SK-N-SH treated with all-trans-retinoic acid at 6 μM for 48 hours (cell line): ENCODE measurements around the gene TMEM185B.

Source experiments
- ATAC-seq: fragments of 200-7000 bp; cut with Tn5 transposase; 3 replicates; pipeline ENCODE4 v1.9.1; 2020; ENCODE audit warnings: mild to moderate bottlenecking, moderate library complexity
- ARNTL ChIP-seq: fragments of 450-650 bp; formaldehyde crosslinking; IDR thresholded peaks from 2 replicates; pipeline ENCODE4 v1.5.0; 2020; ENCODE audit warnings: low read depth, mild to moderate bottlenecking, moderate library complexity, borderline replicate concordance
- BACH2 ChIP-seq: fragments of 250-450 bp; sonication (Bioruptor Pico); IDR thresholded peaks from 2 replicates; pipeline ENCODE4 v1.9.0; 2021; ENCODE audit warnings: mild to moderate bottlenecking, borderline replicate concordance
- CSDC2 ChIP-seq: fragments of 250-450 bp; sonication (Bioruptor Pico); IDR thresholded peaks from 2 replicates; pipeline ENCODE4 v1.5.0; 2020; ENCODE audit warnings: mild to moderate bottlenecking, moderate library complexity
- ESRRG ChIP-seq: fragments of 250-450 bp; sonication (Bioruptor Pico); IDR thresholded peaks from 2 replicates; pipeline ENCODE4 v1.6.1; 2021; ENCODE audit warnings: mild to moderate bottlenecking
- GLIS3 ChIP-seq: fragments of 250-450 bp; sonication (Bioruptor Pico); IDR thresholded peaks from 2 replicates; pipeline ENCODE4 v1.5.0; 2020; ENCODE audit warnings: mild to moderate bottlenecking, moderate library complexity
- ISL1 ChIP-seq: fragments of 250-450 bp; sonication (Bioruptor Pico); IDR thresholded peaks from 2 replicates; pipeline ENCODE4 v2.1.2; 2022; ENCODE audit warnings: mild to moderate bottlenecking, moderate library complexity
- OSR1 ChIP-seq: fragments of 250-450 bp; sonication (Bioruptor Pico); IDR thresholded peaks from 2 replicates; pipeline ENCODE4 v1.8.0; 2022; ENCODE audit warnings: moderate library complexity, mild to moderate bottlenecking, inconsistent platforms
- PPARA ChIP-seq: fragments of 250-450 bp; sonication (Bioruptor Pico); IDR thresholded peaks from 2 replicates; pipeline ENCODE4 v1.5.0; 2020; ENCODE audit warnings: mild to moderate bottlenecking, borderline replicate concordance
- RARB ChIP-seq: fragments of 250-450 bp; sonication (Bioruptor Pico); IDR thresholded peaks from 2 replicates; pipeline ENCODE4 v1.8.0; 2021; ENCODE audit warnings: mild to moderate bottlenecking, moderate library complexity
- TCF4 ChIP-seq: fragments of 250-450 bp; sonication (Bioruptor Pico); IDR thresholded peaks from 2 replicates; pipeline ENCODE4 v1.8.0; 2021; ENCODE audit warnings: mild to moderate bottlenecking, moderate library complexity, borderline replicate concordance
- ZC3H10 ChIP-seq: fragments of 250-450 bp; sonication (Bioruptor Pico); IDR thresholded peaks from 2 replicates; pipeline ENCODE4 v1.5.1; 2021; ENCODE audit warnings: mild to moderate bottlenecking, moderate library complexity
- ZNF565 ChIP-seq: fragments of 450-650 bp; formaldehyde crosslinking; conservative IDR thresholded peaks from 2 replicates; pipeline ENCODE4 v1.5.0; 2020; ENCODE audit warnings: low read depth, mild to moderate bottlenecking, moderate library complexity
- ZNF70 ChIP-seq: fragments of 450-650 bp; formaldehyde crosslinking; IDR thresholded peaks from 2 replicates; pipeline ENCODE4 v1.5.0; 2020; ENCODE audit warnings: mild to moderate bottlenecking, moderate library complexity
- ZNF8 ChIP-seq: fragments of 450-650 bp; formaldehyde crosslinking; IDR thresholded peaks from 2 replicates; pipeline ENCODE4 v1.5.0; 2020; ENCODE audit warnings: mild to moderate bottlenecking, moderate library complexity
- TF ChIP-seq, protein P1 (sequence below): fragments of 250-450 bp; sonication (Bioruptor Pico); IDR thresholded peaks from 2 replicates; pipeline ENCODE4 v1.5.1; 2021; ENCODE audit warnings: mild to moderate bottlenecking, moderate library complexity
- TF ChIP-seq, protein P2 (sequence below): fragments of 250-450 bp; sonication (Bioruptor Pico); IDR thresholded peaks from 2 replicates; pipeline ENCODE4 v1.5.0; 2020; ENCODE audit warnings: mild to moderate bottlenecking, moderate library complexity
- TF ChIP-seq, protein P3 (sequence below): fragments of 250-450 bp; sonication (Bioruptor Pico); IDR thresholded peaks from 2 replicates; pipeline ENCODE4 v1.8.0; 2021; ENCODE audit warnings: low read depth, mild to moderate bottlenecking, moderate library complexity, borderline replicate concordance
- TF ChIP-seq, protein P4 (sequence below): fragments of 250-450 bp; sonication (Bioruptor Pico); IDR thresholded peaks from 2 replicates; pipeline ENCODE4 v1.8.0; 2020; ENCODE audit warnings: mild to moderate bottlenecking, moderate library complexity, borderline replicate concordance

The TMEM185B gene

DNA sequence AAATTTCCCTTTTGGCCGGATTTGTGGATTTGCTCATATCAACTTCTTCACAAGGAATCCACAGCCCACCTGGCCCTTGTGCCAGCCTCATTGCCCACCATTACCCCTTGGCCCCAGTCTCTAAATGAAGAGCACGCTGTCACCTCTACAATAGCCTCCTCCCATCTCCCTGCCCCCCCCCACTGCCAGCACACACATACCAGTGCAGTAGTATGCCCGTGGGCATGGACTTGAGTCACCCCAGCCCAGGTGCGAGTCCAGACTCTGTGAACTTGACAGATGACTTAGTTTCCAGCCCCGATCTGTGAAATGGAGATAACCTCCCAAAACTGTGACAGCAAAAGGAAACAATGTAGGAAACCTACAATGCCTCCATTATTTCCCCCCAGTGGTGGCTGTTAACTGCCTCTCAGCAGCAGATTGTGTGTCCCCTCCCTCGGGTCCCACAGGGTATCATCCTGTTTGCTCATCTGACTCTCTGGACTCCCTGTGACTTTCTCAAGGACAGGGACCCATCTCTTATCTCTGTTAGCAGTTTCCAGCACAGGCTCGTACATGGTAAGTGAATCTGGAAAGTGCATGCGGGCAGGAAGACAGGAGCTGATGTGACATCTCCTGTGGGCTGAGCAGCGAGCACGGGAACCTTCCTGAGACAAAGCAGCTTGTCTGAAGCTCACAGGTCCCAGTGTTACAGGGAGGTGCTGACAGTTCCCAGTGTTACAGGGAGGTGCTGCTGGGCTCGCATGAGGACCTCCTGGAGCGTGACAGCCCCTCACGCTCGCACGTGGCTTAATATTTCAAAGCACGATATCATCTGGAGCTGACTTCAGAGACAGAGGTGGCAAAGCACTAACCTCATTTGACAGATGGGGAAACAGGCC is 4.2 kb upstream of the TMEM185B start:
- no peak for ATAC-seq
- TF ChIP-seq RARB: no peak
- TF ChIP-seq, all 23 proteins: peak for 0

DNA sequence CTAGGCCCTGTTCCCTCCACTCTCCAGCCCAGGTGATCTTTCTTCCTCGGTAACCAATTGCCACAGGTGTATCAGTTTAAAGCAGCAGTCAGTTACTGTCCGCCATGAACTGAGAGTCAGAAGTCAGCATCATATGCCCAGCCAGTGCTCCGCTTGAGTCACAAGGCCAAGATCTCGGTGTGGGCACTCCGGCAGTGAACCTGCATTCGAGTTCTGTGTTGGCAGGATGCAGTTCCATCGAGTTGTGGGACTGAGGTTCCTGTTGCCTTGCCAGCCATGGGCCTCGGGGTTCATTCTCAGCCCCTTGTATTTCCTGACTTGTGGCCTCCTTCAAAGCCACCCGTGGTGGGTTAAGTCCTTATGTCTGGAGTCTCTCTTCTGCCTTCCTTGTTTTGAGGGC is 3.1 kb upstream of the TMEM185B start:
- TF ChIP-seq, protein P1, sequence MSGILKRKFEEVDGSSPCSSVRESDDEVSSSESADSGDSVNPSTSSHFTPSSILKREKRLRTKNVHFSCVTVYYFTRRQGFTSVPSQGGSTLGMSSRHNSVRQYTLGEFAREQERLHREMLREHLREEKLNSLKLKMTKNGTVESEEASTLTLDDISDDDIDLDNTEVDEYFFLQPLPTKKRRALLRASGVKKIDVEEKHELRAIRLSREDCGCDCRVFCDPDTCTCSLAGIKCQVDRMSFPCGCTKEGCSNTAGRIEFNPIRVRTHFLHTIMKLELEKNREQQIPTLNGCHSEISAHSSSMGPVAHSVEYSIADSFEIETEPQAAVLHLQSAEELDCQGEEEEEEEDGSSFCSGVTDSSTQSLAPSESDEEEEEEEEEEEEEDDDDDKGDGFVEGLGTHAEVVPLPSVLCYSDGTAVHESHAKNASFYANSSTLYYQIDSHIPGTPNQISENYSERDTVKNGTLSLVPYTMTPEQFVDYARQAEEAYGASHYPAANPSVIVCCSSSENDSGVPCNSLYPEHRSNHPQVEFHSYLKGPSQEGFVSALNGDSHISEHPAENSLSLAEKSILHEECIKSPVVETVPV (CRISPR knock-in tag): no peak
- ATAC-seq: no peak

DNA sequence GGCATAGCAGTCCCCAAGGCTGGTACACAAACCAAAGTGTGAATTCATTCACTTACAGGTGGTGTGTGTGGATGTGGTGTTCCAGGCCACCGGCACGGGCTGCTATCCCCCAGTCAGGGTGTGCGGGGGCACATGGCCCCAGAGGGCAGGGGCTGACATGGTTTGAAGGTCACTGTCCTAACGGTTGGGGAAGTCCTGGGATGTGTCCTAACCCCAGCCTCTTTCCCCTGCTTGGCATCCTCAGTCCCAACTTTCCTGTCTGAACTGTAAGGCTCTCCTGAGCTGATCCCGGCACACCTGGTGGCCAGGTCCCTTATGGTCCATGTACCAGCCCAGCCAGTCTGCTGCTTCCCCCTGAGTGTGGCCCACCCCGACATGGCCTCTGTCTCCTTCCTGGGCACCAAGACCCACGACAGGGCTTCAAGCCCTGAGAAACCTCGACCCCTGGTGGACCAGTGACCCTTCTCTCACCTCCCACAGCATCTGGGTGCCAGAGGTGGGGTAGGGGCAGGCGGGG is 2.4 kb upstream of the TMEM185B start:
- TF ChIP-seq, protein P2, sequence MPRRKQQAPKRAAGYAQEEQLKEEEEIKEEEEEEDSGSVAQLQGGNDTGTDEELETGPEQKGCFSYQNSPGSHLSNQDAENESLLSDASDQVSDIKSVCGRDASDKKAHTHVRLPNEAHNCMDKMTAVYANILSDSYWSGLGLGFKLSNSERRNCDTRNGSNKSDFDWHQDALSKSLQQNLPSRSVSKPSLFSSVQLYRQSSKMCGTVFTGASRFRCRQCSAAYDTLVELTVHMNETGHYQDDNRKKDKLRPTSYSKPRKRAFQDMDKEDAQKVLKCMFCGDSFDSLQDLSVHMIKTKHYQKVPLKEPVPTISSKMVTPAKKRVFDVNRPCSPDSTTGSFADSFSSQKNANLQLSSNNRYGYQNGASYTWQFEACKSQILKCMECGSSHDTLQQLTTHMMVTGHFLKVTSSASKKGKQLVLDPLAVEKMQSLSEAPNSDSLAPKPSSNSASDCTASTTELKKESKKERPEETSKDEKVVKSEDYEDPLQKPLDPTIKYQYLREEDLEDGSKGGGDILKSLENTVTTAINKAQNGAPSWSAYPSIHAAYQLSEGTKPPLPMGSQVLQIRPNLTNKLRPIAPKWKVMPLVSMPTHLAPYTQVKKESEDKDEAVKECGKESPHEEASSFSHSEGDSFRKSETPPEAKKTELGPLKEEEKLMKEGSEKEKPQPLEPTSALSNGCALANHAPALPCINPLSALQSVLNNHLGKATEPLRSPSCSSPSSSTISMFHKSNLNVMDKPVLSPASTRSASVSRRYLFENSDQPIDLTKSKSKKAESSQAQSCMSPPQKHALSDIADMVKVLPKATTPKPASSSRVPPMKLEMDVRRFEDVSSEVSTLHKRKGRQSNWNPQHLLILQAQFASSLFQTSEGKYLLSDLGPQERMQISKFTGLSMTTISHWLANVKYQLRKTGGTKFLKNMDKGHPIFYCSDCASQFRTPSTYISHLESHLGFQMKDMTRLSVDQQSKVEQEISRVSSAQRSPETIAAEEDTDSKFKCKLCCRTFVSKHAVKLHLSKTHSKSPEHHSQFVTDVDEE (CRISPR knock-in tag): no peak
- TF ChIP-seq GLIS3 (CRISPR knock-in tag): no peak
- no peak for TF ChIP-seq ZNF70
- no peak for TF ChIP-seq ZNF565
- TF ChIP-seq PPARA (CRISPR knock-in tag): no peak
- no peak for TF ChIP-seq ESRRG (CRISPR knock-in tag)
- TF ChIP-seq CSDC2 (CRISPR knock-in tag): no peak
- no peak for TF ChIP-seq ARNTL (CRISPR knock-in tag)
- no peak for TF ChIP-seq ZC3H10 (CRISPR knock-in tag)
- TF ChIP-seq, protein P3, sequence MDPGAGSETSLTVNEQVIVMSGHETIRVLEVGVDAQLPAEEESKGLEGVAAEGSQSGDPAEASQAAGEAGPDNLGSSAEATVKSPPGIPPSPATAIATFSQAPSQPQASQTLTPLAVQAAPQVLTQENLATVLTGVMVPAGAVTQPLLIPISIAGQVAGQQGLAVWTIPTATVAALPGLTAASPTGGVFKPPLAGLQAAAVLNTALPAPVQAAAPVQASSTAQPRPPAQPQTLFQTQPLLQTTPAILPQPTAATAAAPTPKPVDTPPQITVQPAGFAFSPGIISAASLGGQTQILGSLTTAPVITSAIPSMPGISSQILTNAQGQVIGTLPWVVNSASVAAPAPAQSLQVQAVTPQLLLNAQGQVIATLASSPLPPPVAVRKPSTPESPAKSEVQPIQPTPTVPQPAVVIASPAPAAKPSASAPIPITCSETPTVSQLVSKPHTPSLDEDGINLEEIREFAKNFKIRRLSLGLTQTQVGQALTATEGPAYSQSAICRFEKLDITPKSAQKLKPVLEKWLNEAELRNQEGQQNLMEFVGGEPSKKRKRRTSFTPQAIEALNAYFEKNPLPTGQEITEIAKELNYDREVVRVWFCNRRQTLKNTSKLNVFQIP: no peak
- no peak for TF ChIP-seq ISL1
- no peak for TF ChIP-seq ZNF8 (CRISPR knock-in tag)
- no peak for TF ChIP-seq TCF4 (CRISPR knock-in tag)
- TF ChIP-seq RARB: no peak
- TF ChIP-seq BACH2 (CRISPR knock-in tag): no peak

DNA sequence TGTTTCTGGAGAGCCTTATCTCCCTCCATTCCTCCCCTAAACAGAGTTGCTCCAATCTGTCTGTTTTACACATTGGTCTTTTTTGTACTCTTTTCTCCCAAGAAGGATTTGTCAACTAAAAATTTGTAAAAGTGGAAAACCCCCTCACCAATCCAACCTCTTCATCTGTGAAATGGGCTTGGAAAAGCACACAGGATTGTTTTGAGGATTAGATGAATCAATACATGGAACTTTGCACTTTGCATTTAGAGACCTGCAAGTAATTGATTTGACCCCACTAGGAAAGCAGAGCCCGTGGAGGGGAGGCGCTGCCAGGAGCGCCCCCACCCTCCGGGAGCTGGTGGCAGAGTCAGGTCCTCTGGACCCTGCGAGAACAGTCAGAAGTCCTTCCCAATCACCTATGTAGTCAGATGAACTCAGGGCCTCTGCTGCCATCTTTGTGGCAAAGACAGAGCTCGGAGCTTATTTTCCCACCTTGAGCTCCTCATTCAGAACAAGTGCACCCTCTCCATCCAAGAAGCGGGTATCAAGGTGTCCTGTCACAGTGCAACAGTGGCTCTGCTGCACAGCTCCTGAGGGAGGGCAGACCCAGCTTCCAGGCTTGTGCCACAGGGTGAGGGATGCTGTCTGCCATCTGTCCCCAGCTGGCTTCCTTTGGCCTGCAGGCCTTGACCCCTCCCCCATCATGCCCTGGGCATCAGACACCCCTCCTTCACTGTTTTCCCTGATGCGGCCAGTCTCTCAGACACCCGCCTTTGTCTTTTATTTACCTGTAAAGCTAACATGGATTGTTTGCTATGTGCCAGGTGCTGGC is 1.7 kb upstream of the TMEM185B start:
- TF ChIP-seq BACH2 (CRISPR knock-in tag) (no peak), OSR1 (CRISPR knock-in tag) (no peak), ZNF70 (no peak), ARNTL (CRISPR knock-in tag) (no peak), ZNF8 (CRISPR knock-in tag) (no peak), PPARA (CRISPR knock-in tag) (no peak), GLIS3 (CRISPR knock-in tag) (no peak), ISL1 (no peak), ZC3H10 (CRISPR knock-in tag) (no peak), RARB (no peak)
- TF ChIP-seq, protein P4, sequence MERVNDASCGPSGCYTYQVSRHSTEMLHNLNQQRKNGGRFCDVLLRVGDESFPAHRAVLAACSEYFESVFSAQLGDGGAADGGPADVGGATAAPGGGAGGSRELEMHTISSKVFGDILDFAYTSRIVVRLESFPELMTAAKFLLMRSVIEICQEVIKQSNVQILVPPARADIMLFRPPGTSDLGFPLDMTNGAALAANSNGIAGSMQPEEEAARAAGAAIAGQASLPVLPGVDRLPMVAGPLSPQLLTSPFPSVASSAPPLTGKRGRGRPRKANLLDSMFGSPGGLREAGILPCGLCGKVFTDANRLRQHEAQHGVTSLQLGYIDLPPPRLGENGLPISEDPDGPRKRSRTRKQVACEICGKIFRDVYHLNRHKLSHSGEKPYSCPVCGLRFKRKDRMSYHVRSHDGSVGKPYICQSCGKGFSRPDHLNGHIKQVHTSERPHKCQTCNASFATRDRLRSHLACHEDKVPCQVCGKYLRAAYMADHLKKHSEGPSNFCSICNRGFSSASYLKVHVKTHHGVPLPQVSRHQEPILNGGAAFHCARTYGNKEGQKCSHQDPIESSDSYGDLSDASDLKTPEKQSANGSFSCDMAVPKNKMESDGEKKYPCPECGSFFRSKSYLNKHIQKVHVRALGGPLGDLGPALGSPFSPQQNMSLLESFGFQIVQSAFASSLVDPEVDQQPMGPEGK (CRISPR knock-in tag): no peak
- TF ChIP-seq, protein P3: no peak
- TF ChIP-seq, protein P2 (CRISPR knock-in tag): no peak
- no peak for ATAC-seq

More for the DNA sequence above, 2.4 kb upstream of the TMEM185B start:
- no peak for ATAC-seq
